Kidney (tissue), 14 donors: ENCODE data around the gene CEP89. TPM values are rescaled to one million over a fixed set of nuclear protein-coding genes. Genes with fewer than 3 reads are reported as not detected.

Experiments used
- DNase-seq, 5 donors: peaks; one replicate each; pipeline ENCODE4 v3.0.0-alpha.2; 2013 to 2020
- FAIRE-seq: peaks from 2 replicates; lab custom pipeline; 2012; peaks lifted over from hg19 to GRCh38; lab: Jason Lieb, UNC
- H3K27ac ChIP-seq, 2 donors: one replicate each; pipeline ENCODE4 v1.7.0; 2013; ENCODE audit warnings: low read depth in 2 of 2, low read length in 2 of 2, inconsistent platforms in 1 of 2
- H3K27me3 ChIP-seq: one replicate; pipeline ENCODE4 v1.7.1; 2013; ENCODE audit warnings: low read length, inconsistent platforms; ENCODE audit not compliant: control insufficient read depth, insufficient read depth
- H3K36me3 ChIP-seq, 3 donors: one replicate each; pipeline versions ENCODE4 v1.7.0 to v1.7.1; 2013; ENCODE audit warnings: low read length in 3 of 3, control low read depth in 1 of 3, inconsistent platforms in 1 of 3; ENCODE audit not compliant: insufficient read depth in 3 of 3, control insufficient read depth in 2 of 3
- H3K4me1 ChIP-seq, 3 donors: one replicate each; pipeline versions ENCODE4 v1.7.0 to v1.7.1; 2013; ENCODE audit warnings: low read length in 3 of 3, inconsistent platforms in 1 of 3, low read depth in 1 of 3; ENCODE audit not compliant: control insufficient read depth in 2 of 3, insufficient read depth in 2 of 3
- H3K4me3 ChIP-seq, 3 donors: one replicate each; pipeline versions ENCODE4 v1.7.0 to v1.8.1; 2013; ENCODE audit warnings: low read length in 3 of 3, control low read depth in 1 of 3, inconsistent platforms in 1 of 3
- H3K9ac ChIP-seq, 3 donors: one replicate each; pipeline versions ENCODE4 v1.7.0 to v1.7.1; 2013; ENCODE audit warnings: low read length in 3 of 3, control low read depth in 1 of 3, inconsistent platforms in 1 of 3
- H3K9me3 ChIP-seq, 3 donors: one replicate each; pipeline versions ENCODE4 v1.7.0 to v1.7.1; 2013; ENCODE audit warnings: low read length in 3 of 3, control low read depth in 1 of 3, inconsistent platforms in 1 of 3; ENCODE audit not compliant: control insufficient read depth in 2 of 3, insufficient read depth in 1 of 3
- intact Hi-C: fragments of 100-400 bp; cut with DNase I; formaldehyde crosslinking; loops from one replicate; pipeline ENCODE4 v1.11.1; 2022
- polyA plus RNA-seq: library from polyadenylated mRNA; stranded (reverse); fragments of 350-450 nt; fragmentation: Illumina TruSeq; extraction: RNeasy Lipid Tissue Mini Kit (QIAGEN cat#74804); gene quantifications from one replicate; pipeline ENCODE4 v1.2.3, GENCODE V29; 2014; ENCODE audit warnings: low read depth, low replicate concordance; ENCODE audit not compliant: insufficient read depth
- total RNA-seq: library from RNA; stranded (reverse); fragmentation: NEBNext Ultra II Directional; extraction: Animal tissue kit (Norgen Biotek cat#: 25700); gene quantifications from one replicate; pipeline ENCODE4 v1.2.1, GENCODE V29; 2021
- TF ChIP-seq, protein P1 (sequence below): IDR thresholded peaks from 3 replicates; pipeline ENCODE4 v1.5.1; 2012; ENCODE audit warnings: mild to moderate bottlenecking, moderate library complexity, borderline replicate concordance; ENCODE audit not compliant: insufficient read depth; ENCODE audit errors: extremely low read depth
- donor health status: control.
- donor health status: control.
- donor health status: control.
- donor health status: control.
- donor health status: control.
- donor health status: DM: yes; HTN: yes; CAD: no.
- donor health status: Normal renal cell carcinoma (clear cell type).

CEP89 gene
- total and polyA plus RNA-seq, 2 donors from 2014 or later: 12.4 to 24.0 TPM

DNA sequence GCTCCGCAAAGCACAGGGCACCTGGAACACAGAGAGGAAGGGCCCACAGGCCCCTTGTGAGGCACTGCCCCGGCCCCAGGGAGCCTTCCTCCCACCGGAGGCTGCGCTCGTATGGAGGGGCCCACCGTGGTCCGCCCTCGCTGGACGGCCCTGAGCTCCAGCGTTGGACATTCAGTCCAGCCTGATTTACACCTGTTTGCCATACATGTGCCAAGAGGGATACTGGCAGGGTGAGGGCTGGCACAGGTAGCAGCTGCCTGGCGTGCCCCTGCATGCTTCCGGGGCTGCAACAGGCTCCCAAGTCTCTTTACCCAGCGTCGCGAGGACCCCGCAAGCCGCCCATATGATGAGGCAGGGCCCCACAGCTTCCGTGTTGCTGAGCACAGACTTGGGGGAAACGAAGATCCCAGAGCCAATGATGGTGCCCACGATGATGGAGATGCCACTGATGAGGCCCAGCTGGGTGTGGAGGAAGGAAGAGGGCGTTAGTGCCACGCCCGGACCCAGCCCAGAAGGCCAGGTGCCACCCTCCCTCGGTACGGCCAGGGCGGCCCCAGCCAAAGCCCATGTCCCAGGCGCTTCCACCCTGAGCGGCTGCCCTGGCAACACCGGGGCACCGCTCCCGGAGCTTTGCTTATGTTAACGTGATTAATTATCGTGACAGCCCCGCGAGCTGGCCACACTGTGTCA lies 107.3 kb downstream of the CEP89 start:
- Histone ChIP-seq H3K36me3 (no peaks in the 10 kb centered on the region), H3K9me3 (no peaks in the 10 kb centered on the region), H3K4me3 (no peak overlapping the region), H3K27ac (no peak overlapping the region), H3K4me1 (no peaks in the 10 kb centered on the region), H3K9ac (no peak overlapping the region), H3K27me3 (no peaks in the 10 kb centered on the region)
- TF ChIP-seq, protein P1, sequence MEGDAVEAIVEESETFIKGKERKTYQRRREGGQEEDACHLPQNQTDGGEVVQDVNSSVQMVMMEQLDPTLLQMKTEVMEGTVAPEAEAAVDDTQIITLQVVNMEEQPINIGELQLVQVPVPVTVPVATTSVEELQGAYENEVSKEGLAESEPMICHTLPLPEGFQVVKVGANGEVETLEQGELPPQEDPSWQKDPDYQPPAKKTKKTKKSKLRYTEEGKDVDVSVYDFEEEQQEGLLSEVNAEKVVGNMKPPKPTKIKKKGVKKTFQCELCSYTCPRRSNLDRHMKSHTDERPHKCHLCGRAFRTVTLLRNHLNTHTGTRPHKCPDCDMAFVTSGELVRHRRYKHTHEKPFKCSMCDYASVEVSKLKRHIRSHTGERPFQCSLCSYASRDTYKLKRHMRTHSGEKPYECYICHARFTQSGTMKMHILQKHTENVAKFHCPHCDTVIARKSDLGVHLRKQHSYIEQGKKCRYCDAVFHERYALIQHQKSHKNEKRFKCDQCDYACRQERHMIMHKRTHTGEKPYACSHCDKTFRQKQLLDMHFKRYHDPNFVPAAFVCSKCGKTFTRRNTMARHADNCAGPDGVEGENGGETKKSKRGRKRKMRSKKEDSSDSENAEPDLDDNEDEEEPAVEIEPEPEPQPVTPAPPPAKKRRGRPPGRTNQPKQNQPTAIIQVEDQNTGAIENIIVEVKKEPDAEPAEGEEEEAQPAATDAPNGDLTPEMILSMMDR: no peak
- FAIRE-seq (no peak), DNase-seq (no peak)
- intact Hi-C loops: no loop called here

- no peaks in the 10 kb centered on the region for H3K36me3 ChIP-seq
- H3K27me3 ChIP-seq: no peaks in the 10 kb centered on the region
- no peak overlapping the region for H3K4me3 ChIP-seq
- H3K4me1 ChIP-seq: no peaks in the 10 kb centered on the region
- no peaks in the 10 kb centered on the region for H3K9me3 ChIP-seq
- H3K27ac ChIP-seq: no peak overlapping the region
- intact Hi-C loops: no loop called here
- no peak overlapping the region for H3K9ac ChIP-seq
- DNase-seq: no peak
- FAIRE-seq: no peak
- TF ChIP-seq, protein P1: no peak
Observed at GRCh38 chr19:32863841-32864240, 107.9 kb downstream of the CEP89 start.

GRCh38 chr19:32863301-32863700 lies 108.5 kb downstream of the CEP89 start:
- Histone ChIP-seq H3K27ac (no peak overlapping the region), H3K36me3 (no peaks in the 10 kb centered on the region), H3K4me3 (no peak overlapping the region), H3K4me1 (no peaks in the 10 kb centered on the region), H3K9me3 (no peaks in the 10 kb centered on the region), H3K27me3 (no peaks in the 10 kb centered on the region), H3K9ac (no peak overlapping the region)
- DNase-seq (no peak), FAIRE-seq (no peak)
- intact Hi-C loops: no loop called here
- TF ChIP-seq, protein P1: no peak
